Trophoblast cell (in vitro differentiated cells and primary cell): Measurements from ENCODE around the gene ERCC1.

Experiments used
- DNase-seq, 2 donors: peaks; one replicate each; pipeline ENCODE4 v3.0.0-alpha.2; 2016
- H2AFZ ChIP-seq: 2 replicates; pipeline ENCODE4 v1.6.1; 2013; ENCODE audit warnings: low read length, moderate library complexity, mild to moderate bottlenecking; ENCODE audit not compliant: insufficient read depth, poor library complexity
- H2AK5ac ChIP-seq: 2 replicates; pipeline ENCODE4 v1.6.1; 2013; ENCODE audit warnings: mild to moderate bottlenecking, low read length
- H2BK120ac ChIP-seq: 2 replicates; pipeline ENCODE4 v1.6.1; 2013; ENCODE audit warnings: low read length, mild to moderate bottlenecking, moderate library complexity; ENCODE audit not compliant: insufficient read depth, poor library complexity
- H2BK12ac ChIP-seq: 2 replicates; pipeline ENCODE4 v1.6.1; 2013; ENCODE audit warnings: mild to moderate bottlenecking, low read length, moderate library complexity
- H2BK5ac ChIP-seq: 2 replicates; pipeline ENCODE4 v1.6.1; 2013; ENCODE audit warnings: low read length, low read depth, moderate library complexity, mild to moderate bottlenecking; ENCODE audit not compliant: poor library complexity
- H3K14ac ChIP-seq: 2 replicates; pipeline ENCODE4 v1.6.1; 2013; ENCODE audit warnings: mild to moderate bottlenecking, low read length
- H3K18ac ChIP-seq: 2 replicates; pipeline ENCODE4 v1.6.1; 2013; ENCODE audit warnings: mild to moderate bottlenecking, low read length
- H3K23ac ChIP-seq: 2 replicates; pipeline ENCODE4 v1.6.1; 2013; ENCODE audit warnings: low read length
- H3K27ac ChIP-seq: 2 replicates; pipeline ENCODE4 v1.5.1; 2013; ENCODE audit warnings: low read depth, mild to moderate bottlenecking, inconsistent platforms, low read length, moderate library complexity
- H3K27me3 ChIP-seq: 2 replicates; pipeline ENCODE4 v1.6.1; 2013; ENCODE audit warnings: inconsistent platforms, mild to moderate bottlenecking, low read length, moderate library complexity; ENCODE audit not compliant: insufficient read depth
- H3K36me3 ChIP-seq, 2 experiments: 1 replicate in 1 of 2; 2 replicates in 1 of 2; pipeline ENCODE4 v1.6.1; 2013; ENCODE audit warnings: low read length in 2 of 2, mild to moderate bottlenecking in 2 of 2, moderate library complexity in 1 of 2; ENCODE audit not compliant: insufficient read depth in 2 of 2, control insufficient read depth in 1 of 2
- H3K4ac ChIP-seq: 2 replicates; pipeline ENCODE4 v1.6.1; 2013; ENCODE audit warnings: low read depth, mild to moderate bottlenecking, low read length, moderate library complexity
- H3K4me1 ChIP-seq, 2 experiments: 1 replicate in 1 of 2; 2 replicates in 1 of 2; pipeline ENCODE4 v1.6.1; 2013; ENCODE audit warnings: low read length in 2 of 2, mild to moderate bottlenecking in 2 of 2, moderate library complexity in 1 of 2; ENCODE audit not compliant: insufficient read depth in 2 of 2, control insufficient read depth in 1 of 2
- H3K4me2 ChIP-seq: 2 replicates; pipeline ENCODE4 v1.6.1; 2013; ENCODE audit warnings: inconsistent platforms, mild to moderate bottlenecking, low read length, moderate library complexity
- H3K4me3 ChIP-seq: 2 replicates; pipeline ENCODE4 v1.5.1; 2013; ENCODE audit warnings: mild to moderate bottlenecking, low read depth, low read length, inconsistent platforms
- H3K79me1 ChIP-seq: one replicate; pipeline ENCODE4 v1.6.1; 2013; ENCODE audit warnings: low read length
- H3K79me2 ChIP-seq: 2 replicates; pipeline ENCODE4 v1.6.1; 2013; ENCODE audit warnings: low read length, mild to moderate bottlenecking; ENCODE audit not compliant: control insufficient read depth, insufficient read depth, poor library complexity
- H3K9ac ChIP-seq: 2 replicates; pipeline ENCODE4 v1.6.1; 2013; ENCODE audit warnings: mild to moderate bottlenecking, low read length
- H3K9me3 ChIP-seq: 2 replicates; pipeline ENCODE4 v1.6.1; 2013; ENCODE audit warnings: low read depth, mild to moderate bottlenecking, control low read depth, inconsistent platforms, low read length; ENCODE audit not compliant: insufficient read depth
- H4K12ac ChIP-seq: 2 replicates; pipeline ENCODE4 v1.6.1; 2013; ENCODE audit warnings: low read depth, mild to moderate bottlenecking, low read length, moderate library complexity
- H4K8ac ChIP-seq: 2 replicates; pipeline ENCODE4 v1.6.1; 2013; ENCODE audit warnings: low read depth, mild to moderate bottlenecking, low read length, moderate library complexity
- H4K91ac ChIP-seq: one replicate; pipeline ENCODE4 v1.6.1; 2013; ENCODE audit warnings: low read depth, mild to moderate bottlenecking, low read length, moderate library complexity
- WGBS: extraction: QIAGEN DNeasy Blood & Tissue Kit; methylation state at CpG from one replicate; pipeline ENCODE4 v1.1.7; 2013; ENCODE audit warnings: missing lambda C conversion rate; ENCODE audit not compliant: insufficient read length, insufficient coverage; ENCODE audit errors: extremely low coverage; 5-methylcytosine and 5-hydroxymethylcytosine counted together

ERCC1 gene

GRCh38 chr19:45444318-45445041 lies 20.8 kb upstream of the ERCC1 start:
- Histone ChIP-seq H2AFZ (no peak overlapping the region), H3K79me1 (peaks cover 33% of the 10 kb centered on the region), H3K36me3 (no peaks in the 10 kb centered on the region), H3K23ac (no peak overlapping the region), H4K8ac (peak overlapping the region; percentile 44), H4K12ac (peak overlapping the region; percentile 13), H3K4me1 (peaks cover 11 to 28% of the 10 kb centered on the region in 2 experiments), H3K4ac (no peak overlapping the region), H3K9ac (peak overlapping the region; percentile 28), H2BK120ac (peak overlapping the region; percentile 48), H3K27me3 (no peaks in the 10 kb centered on the region), H2AK5ac (peak overlapping the region; percentile 6), H3K9me3 (no peaks in the 10 kb centered on the region), H2BK5ac (peak overlapping the region; percentile 48), H3K79me2 (peaks cover 9% of the 10 kb centered on the region), H4K91ac (peak overlapping the region; percentile 63), H3K4me2 (peak overlapping the region; percentile 75), H2BK12ac (peak overlapping the region; percentile 39), H3K14ac (peak overlapping the region; percentile 36), H3K4me3 (no peak overlapping the region), H3K18ac (peak overlapping the region; percentile 12), H3K27ac (peak overlapping the region; percentile 80)
- DNase-seq = peak; percentile 94 to 97
- WGBS = no CpG with 5 or more reads among the region's 47 CpGs

DNA sequence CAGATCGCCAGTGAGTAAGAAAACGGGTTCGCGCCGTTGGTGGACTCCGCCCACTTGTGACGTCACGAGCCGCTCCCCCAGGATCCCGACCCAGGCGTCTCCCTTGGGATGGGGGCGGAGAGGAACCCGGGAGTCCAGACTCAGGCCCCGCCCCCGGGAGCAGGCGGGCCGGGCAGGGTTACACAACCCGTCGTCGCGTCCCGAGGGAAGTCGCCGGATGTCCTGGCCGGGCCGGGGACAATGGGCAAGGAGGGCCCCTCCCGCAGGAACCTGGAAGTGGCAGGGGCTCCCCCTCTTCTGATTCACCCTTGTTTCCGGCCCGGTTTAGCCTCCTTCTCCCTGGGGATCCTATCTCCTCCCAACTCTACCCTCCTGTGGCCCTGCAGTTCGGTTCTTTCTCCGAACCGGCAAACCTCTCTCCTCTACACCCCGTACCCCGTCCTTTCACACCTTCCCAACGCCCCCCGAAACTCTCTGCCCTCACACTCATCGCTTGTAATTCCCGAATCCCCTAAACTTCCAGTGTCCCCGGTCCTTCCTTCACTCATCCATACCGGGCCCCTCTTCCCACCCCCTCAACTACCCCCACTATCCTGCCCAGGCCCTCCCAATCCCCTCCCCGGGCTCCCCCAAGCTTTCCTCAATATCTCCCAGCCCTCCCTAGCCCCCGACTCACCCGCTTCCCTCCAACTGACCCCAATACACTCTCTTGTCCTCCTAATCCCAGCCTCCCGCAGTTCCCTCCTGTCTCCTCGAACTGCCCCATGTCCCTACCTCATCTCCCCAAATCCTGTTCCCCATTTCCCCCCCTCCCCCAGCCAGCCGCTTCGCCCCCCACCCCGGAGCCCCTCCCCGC lies 20.0 kb upstream of the ERCC1 start:
- H4K8ac ChIP-seq = peak overlapping the region; percentile 99
- peaks cover 10% of the 10 kb centered on the region for H3K79me2 ChIP-seq
- peak overlapping the region; percentile 98 for H3K18ac ChIP-seq
- peaks cover 29% of the 10 kb centered on the region for H3K79me1 ChIP-seq
- peak; percentile 97 to 99 for DNase-seq
- no peaks in the 10 kb centered on the region for H3K27me3 ChIP-seq
- H2BK5ac ChIP-seq = peak overlapping the region; percentile 96
- peak overlapping the region; percentile 99 for H4K91ac ChIP-seq
- H4K12ac ChIP-seq = peak overlapping the region; percentile 95
- peak overlapping the region; percentile 99 for H2BK120ac ChIP-seq
- peak overlapping the region; percentile 90 for H2BK12ac ChIP-seq
- no peak overlapping the region for H3K23ac ChIP-seq
- H3K4me2 ChIP-seq = peak overlapping the region; percentile 91
- peak overlapping the region; percentile 68 for H3K4me3 ChIP-seq
- H2AK5ac ChIP-seq = peak overlapping the region; percentile 98
- peak overlapping the region; percentile 95 for H3K14ac ChIP-seq
- H3K4ac ChIP-seq = peak overlapping the region; percentile 97
- H2AFZ ChIP-seq = peak overlapping the region; percentile 77
- H3K9me3 ChIP-seq = no peaks in the 10 kb centered on the region
- no CpG with 5 or more reads among the region's 49 CpGs for WGBS
- peaks cover 11 to 23% of the 10 kb centered on the region in 2 experiments for H3K4me1 ChIP-seq
- no peaks in the 10 kb centered on the region for H3K36me3 ChIP-seq
- H3K27ac ChIP-seq = peak overlapping the region; percentile 93
- peak overlapping the region; percentile 68 for H3K9ac ChIP-seq

- peak overlapping the region; percentile 56 for H3K4me3 ChIP-seq
- H3K14ac ChIP-seq = peak overlapping the region; percentile 27
- H2BK12ac ChIP-seq = peak overlapping the region; percentile 3
- no peak overlapping the region for H3K4ac ChIP-seq
- H2AK5ac ChIP-seq = peak overlapping the region; percentile 25
- H3K27me3 ChIP-seq = no peaks in the 10 kb centered on the region
- H4K8ac ChIP-seq = peak overlapping the region; percentile 59
- peaks cover 11 to 22% of the 10 kb centered on the region in 2 experiments for H3K4me1 ChIP-seq
- H2BK120ac ChIP-seq = peak overlapping the region; percentile 9
- H3K18ac ChIP-seq = peak overlapping the region; percentile 27
- WGBS = no CpG with 5 or more reads among the region's 15 CpGs
- peak overlapping the region; percentile 4 for H2AFZ ChIP-seq
- peak overlapping the region; percentile 73 for H3K27ac ChIP-seq
- peaks cover 29% of the 10 kb centered on the region for H3K79me1 ChIP-seq
- H2BK5ac ChIP-seq = peak overlapping the region; percentile 38
- H3K36me3 ChIP-seq = no peaks in the 10 kb centered on the region
- H3K9me3 ChIP-seq = no peaks in the 10 kb centered on the region
- DNase-seq = peak; percentile 99 to 100
- peaks cover 10% of the 10 kb centered on the region for H3K79me2 ChIP-seq
- peak overlapping the region; percentile 16 for H3K9ac ChIP-seq
- H3K4me2 ChIP-seq = peak overlapping the region; percentile 91
- peak overlapping the region; percentile 73 for H4K91ac ChIP-seq
- no peak overlapping the region for H3K23ac ChIP-seq
- H4K12ac ChIP-seq = peak overlapping the region; percentile 21
Measured at GRCh38 chr19:45442778-45443461, 19.2 kb upstream of the ERCC1 start.

DNA sequence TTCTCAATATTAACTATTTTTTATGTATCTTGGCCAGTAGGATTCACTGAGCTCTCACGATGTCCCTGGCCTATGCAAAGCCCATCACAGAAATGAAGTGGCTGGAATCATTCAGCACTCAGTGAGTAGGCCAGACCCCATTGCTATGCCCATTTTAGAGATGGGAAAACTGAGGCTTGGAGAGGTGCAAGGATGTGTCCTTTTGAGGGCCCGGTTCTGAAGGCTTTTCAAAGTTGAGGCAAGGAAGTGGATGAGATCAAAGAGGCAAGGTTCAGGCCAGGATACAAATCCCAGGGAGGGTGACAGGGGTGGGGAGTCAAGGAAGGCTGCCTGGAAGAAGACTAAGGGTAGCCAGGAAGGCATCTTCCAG lies 18.7 kb upstream of the ERCC1 start:
- DNase-seq = no peak
- peaks cover 10% of the 10 kb centered on the region for H3K79me2 ChIP-seq
- H2AFZ ChIP-seq = no peak overlapping the region
- no peak overlapping the region for H3K14ac ChIP-seq
- no peaks in the 10 kb centered on the region for H3K9me3 ChIP-seq
- H2BK5ac ChIP-seq = no peak overlapping the region
- H3K27me3 ChIP-seq = no peaks in the 10 kb centered on the region
- H3K23ac ChIP-seq = no peak overlapping the region
- peak overlapping the region; percentile 41 for H3K27ac ChIP-seq
- H3K4me2 ChIP-seq = no peak overlapping the region
- H4K12ac ChIP-seq = no peak overlapping the region
- peaks cover 11 to 22% of the 10 kb centered on the region in 2 experiments for H3K4me1 ChIP-seq
- WGBS = no CpG with 5 or more reads among the region's 2 CpGs
- no peak overlapping the region for H3K4ac ChIP-seq
- no peak overlapping the region for H4K8ac ChIP-seq
- H3K4me3 ChIP-seq = no peak overlapping the region
- H3K18ac ChIP-seq = no peak overlapping the region
- H3K36me3 ChIP-seq = no peaks in the 10 kb centered on the region
- H3K79me1 ChIP-seq = peaks cover 29% of the 10 kb centered on the region
- peak overlapping the region; percentile 39 for H2BK12ac ChIP-seq
- H3K9ac ChIP-seq = no peak overlapping the region
- H2AK5ac ChIP-seq = no peak overlapping the region
- peak overlapping the region; percentile 56 for H4K91ac ChIP-seq
- H2BK120ac ChIP-seq = peak overlapping the region; percentile 18
